ENCODE results near the gene AGBL4. TPM values are rescaled to one million over a fixed set of nuclear protein-coding genes. Genes with fewer than 3 reads are reported as not detected.
"Not testable (repeated sequence)": the region's sequence is repeated elsewhere in the genome, so short reads cannot be mapped to it uniquely, and the experiment has no call there.

Gene AGBL4
- total RNA-seq, 1 donor from 2014 or later = not detected

DNA sequence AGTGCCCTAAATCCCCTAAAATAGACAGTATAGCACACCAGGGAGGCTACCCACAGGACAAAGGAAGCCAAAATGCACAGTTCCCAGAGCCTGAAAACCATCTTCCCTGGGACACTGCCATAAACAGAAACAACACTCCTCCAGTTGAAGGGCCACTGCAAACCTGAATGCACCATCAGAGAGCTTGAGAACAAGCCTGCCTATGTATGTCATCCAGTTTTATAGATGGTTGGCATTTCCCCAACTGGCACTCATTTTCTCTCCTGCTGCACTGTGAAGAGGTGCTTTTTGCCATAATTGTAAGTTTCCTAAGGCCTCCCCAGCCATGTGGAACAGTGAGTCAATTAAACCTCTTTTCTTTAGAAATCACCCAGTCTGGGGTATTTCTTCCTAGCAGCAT is 169.0 kb downstream of the AGBL4 start:
- H3K27ac Mint-ChIP-seq = no peak overlapping the region
- H3K27me3 Mint-ChIP-seq (ENCODE audit: low read depth) = no peaks in the 10 kb centered on the region
- no peaks in the 10 kb centered on the region for H3K4me1 Mint-ChIP-seq (ENCODE audit: low read depth)
- H3K4me3 Mint-ChIP-seq (ENCODE audit: low read depth) = no peak overlapping the region
- DNase-seq (ENCODE audit: low spot score) = no peak
- no peaks in the 10 kb centered on the region for H3K36me3 Mint-ChIP-seq (ENCODE audit: low read depth)
- intact Hi-C loops (cut with micrococcal nuclease) = no loop called here
- peaks cover 11% of the 10 kb centered on the region for H3K9me3 Mint-ChIP-seq

- H3K4me1 Mint-ChIP-seq (ENCODE audit: low read depth) = no peaks in the 10 kb centered on the region
- DNase-seq (ENCODE audit: low spot score) = no peak
- peaks cover 67% of the 10 kb centered on the region for H3K9me3 Mint-ChIP-seq
- no peaks in the 10 kb centered on the region for H3K27me3 Mint-ChIP-seq (ENCODE audit: low read depth)
- H3K4me3 Mint-ChIP-seq (ENCODE audit: low read depth) = no peak overlapping the region
- H3K27ac Mint-ChIP-seq = no peak overlapping the region
- no peaks in the 10 kb centered on the region for H3K36me3 Mint-ChIP-seq (ENCODE audit: low read depth)
- intact Hi-C loops (cut with micrococcal nuclease) = no loop called here
These were observed 181.2 kb downstream of the AGBL4 start for GRCh38 chr1:49842596-49842995.

DNA sequence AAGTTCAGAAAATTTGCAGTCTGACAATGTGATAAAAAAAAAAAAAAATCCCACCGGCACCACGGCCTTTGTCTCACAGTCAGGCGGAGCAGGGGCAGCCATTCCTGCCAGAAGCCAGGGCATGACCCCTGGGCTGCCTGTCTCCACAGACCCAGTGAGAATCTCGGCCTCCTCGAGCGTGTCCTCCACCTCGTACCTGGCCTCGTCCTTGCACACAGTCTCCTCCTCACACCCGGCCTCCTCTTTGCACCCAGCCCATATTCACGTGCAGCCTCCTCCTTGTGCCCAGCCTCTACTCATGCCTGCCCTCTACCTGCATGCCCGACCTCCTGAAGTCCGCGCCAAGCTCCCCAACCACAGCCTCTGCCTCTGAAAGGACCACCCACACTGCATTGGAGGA is 182.0 kb downstream of the AGBL4 start:
- no peaks in the 10 kb centered on the region for H3K36me3 Mint-ChIP-seq (ENCODE audit: low read depth)
- DNase-seq (ENCODE audit: low spot score) = no peak
- no peak overlapping the region for H3K27ac Mint-ChIP-seq
- H3K4me1 Mint-ChIP-seq (ENCODE audit: low read depth) = no peaks in the 10 kb centered on the region
- H3K4me3 Mint-ChIP-seq (ENCODE audit: low read depth) = no peak overlapping the region
- H3K9me3 Mint-ChIP-seq = peaks cover 67% of the 10 kb centered on the region
- H3K27me3 Mint-ChIP-seq (ENCODE audit: low read depth) = no peaks in the 10 kb centered on the region
- intact Hi-C loops (cut with micrococcal nuclease) = no loop called here

- intact Hi-C loops (cut with micrococcal nuclease) = no loop called here
- Mint-ChIP-seq H3K27me3 (ENCODE audit: low read depth) (no peaks in the 10 kb centered on the region), H3K4me1 (ENCODE audit: low read depth) (no peaks in the 10 kb centered on the region), H3K36me3 (ENCODE audit: low read depth) (no peaks in the 10 kb centered on the region), H3K27ac (no peak overlapping the region), H3K9me3 (peaks cover 25% of the 10 kb centered on the region), H3K4me3 (ENCODE audit: low read depth) (no peak overlapping the region)
- DNase-seq (ENCODE audit: low spot score) = no peak
These were observed 199.5 kb downstream of the AGBL4 start for GRCh38 chr1:49824261-49824660.

- Mint-ChIP-seq H3K9me3 (peaks cover 8% of the 10 kb centered on the region), H3K27ac (no peak overlapping the region), H3K4me3 (ENCODE audit: low read depth) (no peak overlapping the region), H3K4me1 (ENCODE audit: low read depth) (no peaks in the 10 kb centered on the region), H3K36me3 (ENCODE audit: low read depth) (no peaks in the 10 kb centered on the region), H3K27me3 (ENCODE audit: low read depth) (no peaks in the 10 kb centered on the region)
- intact Hi-C loops (cut with micrococcal nuclease) = no loop called here
- DNase-seq (ENCODE audit: low spot score) = no peak
These were observed 206.1 kb downstream of the AGBL4 start for GRCh38 chr1:49817681-49818080.

DNA sequence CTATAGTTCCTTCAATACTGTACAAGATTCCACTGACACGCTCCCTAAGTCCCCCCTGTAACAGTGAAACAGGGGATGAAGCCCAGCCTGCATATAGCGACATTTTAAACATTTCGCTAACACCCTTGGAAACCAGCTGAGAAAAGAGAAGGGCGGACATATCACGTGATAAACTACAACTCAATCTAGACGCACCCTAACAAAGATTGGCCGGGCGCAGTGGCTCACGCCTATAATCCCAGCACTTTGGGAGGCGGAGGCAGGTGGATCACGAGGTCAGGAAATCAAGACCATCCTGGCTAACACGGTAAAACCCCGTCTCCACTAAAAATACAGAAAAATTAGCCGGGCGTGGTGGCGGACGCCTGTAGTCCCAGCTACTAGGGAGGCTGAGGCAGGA is 236.7 kb downstream of the AGBL4 start:
- H3K4me1 Mint-ChIP-seq (ENCODE audit: low read depth); intact Hi-C loops (cut with micrococcal nuclease); H3K27ac Mint-ChIP-seq; H3K27me3 Mint-ChIP-seq (ENCODE audit: low read depth); H3K4me3 Mint-ChIP-seq (ENCODE audit: low read depth); H3K36me3 Mint-ChIP-seq (ENCODE audit: low read depth); DNase-seq (ENCODE audit: low spot score); H3K9me3 Mint-ChIP-seq: not testable (repeated sequence)

GRCh38 chr1:49765034-49765433 is 258.7 kb downstream of the AGBL4 start:
- Mint-ChIP-seq H3K36me3 (ENCODE audit: low read depth) (no peaks in the 10 kb centered on the region), H3K27me3 (ENCODE audit: low read depth) (no peaks in the 10 kb centered on the region)
- intact Hi-C loops (cut with micrococcal nuclease) = no loop called here

GRCh38 chr1:49738118-49738517 is 285.6 kb downstream of the AGBL4 start:
- H3K36me3 Mint-ChIP-seq (ENCODE audit: low read depth); DNase-seq (ENCODE audit: low spot score); H3K27me3 Mint-ChIP-seq (ENCODE audit: low read depth); H3K4me1 Mint-ChIP-seq (ENCODE audit: low read depth); H3K27ac Mint-ChIP-seq; intact Hi-C loops (cut with micrococcal nuclease); H3K4me3 Mint-ChIP-seq (ENCODE audit: low read depth): not testable (repeated sequence)
- H3K9me3 Mint-ChIP-seq = peaks cover 36% of the 10 kb centered on the region

More at GRCh38 chr1:49765034-49765433, 258.7 kb downstream of the AGBL4 start:
- no peak for DNase-seq (ENCODE audit: low spot score)
- peaks cover 33% of the 10 kb centered on the region for H3K9me3 Mint-ChIP-seq
- no peaks in the 10 kb centered on the region for H3K4me1 Mint-ChIP-seq (ENCODE audit: low read depth)
- H3K4me3 Mint-ChIP-seq (ENCODE audit: low read depth) = no peak overlapping the region
- H3K27ac Mint-ChIP-seq = no peak overlapping the region

DNA sequence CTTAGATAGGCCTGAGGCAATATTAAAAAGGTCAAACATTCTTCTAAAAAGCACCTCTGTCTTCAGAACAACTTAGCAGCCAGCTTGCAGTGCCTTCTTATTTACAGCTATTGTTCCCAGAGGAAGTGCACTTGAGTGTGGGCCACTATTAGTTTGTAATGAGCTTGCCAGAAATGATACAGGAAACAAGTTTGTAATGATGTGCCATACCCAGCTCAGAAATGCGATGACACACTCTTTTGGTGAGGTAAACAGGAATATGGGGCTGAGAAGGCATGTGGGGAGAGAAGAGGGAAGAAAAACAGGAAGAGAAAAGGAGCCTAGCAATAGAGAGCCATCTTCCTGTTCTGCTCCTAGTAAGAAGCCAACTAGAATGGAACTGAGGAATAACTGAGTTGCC is 295.4 kb downstream of the AGBL4 start:
- Mint-ChIP-seq H3K27ac (no peak overlapping the region), H3K4me3 (ENCODE audit: low read depth) (no peak overlapping the region), H3K36me3 (ENCODE audit: low read depth) (no peaks in the 10 kb centered on the region), H3K27me3 (ENCODE audit: low read depth) (no peaks in the 10 kb centered on the region), H3K4me1 (ENCODE audit: low read depth) (no peaks in the 10 kb centered on the region), H3K9me3 (peaks cover 31% of the 10 kb centered on the region)
- no peak for DNase-seq (ENCODE audit: low spot score)
- intact Hi-C loops (cut with micrococcal nuclease) = no loop called here

DNA sequence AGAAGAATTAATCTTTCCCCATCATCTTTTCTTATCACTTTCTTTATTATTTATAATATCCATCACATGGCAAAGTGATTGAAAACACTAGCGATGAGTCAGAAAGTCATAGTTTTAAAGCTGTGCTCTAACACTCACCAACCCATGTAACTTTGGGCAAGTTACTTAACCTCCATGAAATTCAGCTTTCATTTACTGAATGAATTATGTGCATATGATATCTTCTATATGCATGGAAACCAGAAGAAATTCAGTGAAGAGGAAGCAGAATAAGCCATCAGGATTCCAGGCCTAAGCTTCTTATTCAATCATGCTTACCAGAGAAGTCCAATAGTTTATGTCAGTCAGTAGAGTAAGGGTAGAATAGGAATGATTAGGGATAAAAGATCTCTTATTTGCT is 300.1 kb downstream of the AGBL4 start:
- H3K4me3 Mint-ChIP-seq (ENCODE audit: low read depth) = no peak overlapping the region
- H3K9me3 Mint-ChIP-seq = peaks cover 19% of the 10 kb centered on the region
- no peaks in the 10 kb centered on the region for H3K27me3 Mint-ChIP-seq (ENCODE audit: low read depth)
- intact Hi-C loops (cut with micrococcal nuclease) = no loop called here
- H3K36me3 Mint-ChIP-seq (ENCODE audit: low read depth) = no peaks in the 10 kb centered on the region
- no peak overlapping the region for H3K27ac Mint-ChIP-seq
- no peak for DNase-seq (ENCODE audit: low spot score)
- no peaks in the 10 kb centered on the region for H3K4me1 Mint-ChIP-seq (ENCODE audit: low read depth)

DNA sequence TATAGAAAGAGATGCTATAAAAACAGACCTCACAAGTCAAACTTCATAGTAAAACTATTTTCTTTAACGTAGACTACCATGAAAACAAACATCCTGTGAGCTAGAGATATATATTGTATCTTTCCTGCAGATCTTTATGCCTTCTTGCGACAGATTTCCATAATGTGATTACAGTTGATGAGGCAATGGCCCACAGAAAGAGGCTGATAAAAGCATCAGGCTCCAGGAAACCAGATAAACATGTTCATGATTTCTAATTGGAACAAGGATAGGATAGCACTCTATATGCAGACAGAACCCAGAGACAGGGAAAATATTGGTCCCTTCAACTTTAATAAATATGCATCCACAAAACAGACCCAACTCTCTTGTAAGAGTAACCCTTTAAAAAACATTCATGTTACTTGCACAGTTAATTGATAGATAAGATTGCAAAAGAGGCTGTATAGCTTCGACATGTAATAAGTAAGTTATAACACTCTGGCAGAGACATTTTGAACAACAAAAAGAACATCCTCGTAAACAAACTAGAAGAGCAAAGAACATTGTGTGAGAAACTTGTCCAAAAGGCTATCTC is 329.4 kb downstream of the AGBL4 start:
- peaks cover 7% of the 10 kb centered on the region for H3K9me3 Mint-ChIP-seq
- H3K27me3 Mint-ChIP-seq (ENCODE audit: low read depth) = no peaks in the 10 kb centered on the region
- H3K36me3 Mint-ChIP-seq (ENCODE audit: low read depth) = no peaks in the 10 kb centered on the region
- no peak overlapping the region for H3K4me3 Mint-ChIP-seq (ENCODE audit: low read depth)
- no peak overlapping the region for H3K27ac Mint-ChIP-seq
- no peak for DNase-seq (ENCODE audit: low spot score)
- intact Hi-C loops (cut with micrococcal nuclease) = no loop called here
- H3K4me1 Mint-ChIP-seq (ENCODE audit: low read depth) = no peaks in the 10 kb centered on the region

GRCh38 chr1:49686107-49686506 is 337.6 kb downstream of the AGBL4 start:
- no peak for DNase-seq (ENCODE audit: low spot score)
- H3K36me3 Mint-ChIP-seq (ENCODE audit: low read depth) = no peaks in the 10 kb centered on the region

GRCh38 chr1:49677706-49678105 is 346.0 kb downstream of the AGBL4 start:
- DNase-seq (ENCODE audit: low spot score) = no peak
- H3K27me3 Mint-ChIP-seq (ENCODE audit: low read depth) = no peaks in the 10 kb centered on the region
- H3K4me1 Mint-ChIP-seq (ENCODE audit: low read depth) = no peaks in the 10 kb centered on the region
- H3K4me3 Mint-ChIP-seq (ENCODE audit: low read depth) = no peak overlapping the region
- no peak overlapping the region for H3K27ac Mint-ChIP-seq
- H3K36me3 Mint-ChIP-seq (ENCODE audit: low read depth) = no peaks in the 10 kb centered on the region
- intact Hi-C loops (cut with micrococcal nuclease) = no loop called here
- H3K9me3 Mint-ChIP-seq = peaks cover 15% of the 10 kb centered on the region

More at GRCh38 chr1:49686107-49686506, 337.6 kb downstream of the AGBL4 start:
- Mint-ChIP-seq H3K4me1 (ENCODE audit: low read depth) (no peaks in the 10 kb centered on the region), H3K27me3 (ENCODE audit: low read depth) (no peaks in the 10 kb centered on the region), H3K4me3 (ENCODE audit: low read depth) (no peak overlapping the region), H3K27ac (no peak overlapping the region), H3K9me3 (peaks cover 11% of the 10 kb centered on the region)
- intact Hi-C loops (cut with micrococcal nuclease) = no loop called here

DNA sequence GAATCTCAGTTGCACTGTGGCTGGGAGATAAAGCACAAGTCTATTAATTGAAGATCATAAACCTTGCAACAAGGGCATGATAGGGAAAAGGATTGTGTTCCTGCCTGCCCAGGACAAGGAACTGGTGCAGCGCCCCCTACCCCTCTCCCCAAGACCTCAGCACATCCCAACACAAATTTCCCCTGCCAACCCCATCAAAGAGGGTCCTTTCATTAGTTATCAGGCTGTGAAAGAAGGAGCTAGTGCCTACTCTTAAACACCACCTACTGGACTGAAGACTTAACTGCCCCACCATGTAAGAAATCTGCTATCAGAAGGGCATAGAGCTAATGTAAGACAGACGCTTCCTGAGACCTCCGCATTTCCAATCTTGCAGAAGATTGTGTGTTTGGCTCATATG is 372.6 kb downstream of the AGBL4 start:
- Mint-ChIP-seq H3K4me3 (ENCODE audit: low read depth) (no peak overlapping the region), H3K27ac (no peak overlapping the region), H3K27me3 (ENCODE audit: low read depth) (no peaks in the 10 kb centered on the region), H3K9me3 (peaks cover 15% of the 10 kb centered on the region), H3K36me3 (ENCODE audit: low read depth) (no peaks in the 10 kb centered on the region), H3K4me1 (ENCODE audit: low read depth) (no peaks in the 10 kb centered on the region)
- intact Hi-C loops (cut with micrococcal nuclease) = no loop called here
- no peak for DNase-seq (ENCODE audit: low spot score)
